GM18858 (cell line): ENCODE results near the gene IL22RA2.

ENCODE experiments used
- ATAC-seq: cut with Tn5 transposase; IDR thresholded peaks from one replicate; pipeline ENCODE4 v1.9.1; 2021; ENCODE audit not compliant: unreplicated experiment

The IL22RA2 gene

GRCh38 chr6:137097526-137097925 lies 75.9 kb downstream of the IL22RA2 start:
- ATAC-seq, result no peak

GRCh38 chr6:137097057-137097456 lies 76.4 kb downstream of the IL22RA2 start:
- peak; percentile 29 for ATAC-seq

- peak; percentile 62 for ATAC-seq
Measured at GRCh38 chr6:137095651-137096238, 77.7 kb downstream of the IL22RA2 start.

- ATAC-seq, result no peak
Measured at GRCh38 chr6:137095093-137095492, 78.4 kb downstream of the IL22RA2 start.

- ATAC-seq, result no peak
Measured at GRCh38 chr6:137094411-137095008, 78.9 kb downstream of the IL22RA2 start.
